Hepatocyte (in vitro differentiated cells): Measurements from ENCODE around the gene SORCS2.

ENCODE experiments used
- CTCF ChIP-seq: fragments of 200-600 bp; sonication (generic); IDR thresholded peaks from 2 replicates; pipeline ENCODE4 v1.5.1; 2016; ENCODE audit warnings: antibody characterized with exemption, mild to moderate bottlenecking; ENCODE audit not compliant: poor library complexity
- EZH2 ChIP-seq: fragments of 200-600 bp; sonication (generic); IDR thresholded peaks from 2 replicates; pipeline ENCODE4 v1.6.1; 2016; ENCODE audit warnings: antibody characterized with exemption, mild to moderate bottlenecking, borderline replicate concordance

- TF ChIP-seq CTCF (no peak), EZH2 (no peak)
Observed at GRCh38 chr4:7190278-7190594, 2.1 kb upstream of the SORCS2 start.
